GM10266 (cell line): ENCODE measurements around the gene LGI2.
"Not testable (repeated sequence)": the region's sequence is repeated elsewhere in the genome, so short reads cannot be mapped to it uniquely, and the experiment has no call there.

Experiments used
- DNase-seq: peaks from one replicate; pipeline ENCODE4 v3.0.0; 2012; ENCODE audit errors: extremely low spot score
- CTCF ChIP-seq: IDR thresholded peaks from 2 replicates; pipeline ENCODE4 v1.5.1; 2012; ENCODE audit warnings: mild to moderate bottlenecking, low read depth; ENCODE audit not compliant: control insufficient read depth, insufficient read depth; ENCODE audit errors: missing control alignments

The LGI2 gene

GRCh38 chr4:25069014-25069413 lies 38.3 kb upstream of the LGI2 start:
- TF ChIP-seq CTCF: no peak
- no peak for DNase-seq

GRCh38 chr4:25068386-25068785 lies 37.6 kb upstream of the LGI2 start:
- DNase-seq: no peak
- no peak for TF ChIP-seq CTCF

DNA sequence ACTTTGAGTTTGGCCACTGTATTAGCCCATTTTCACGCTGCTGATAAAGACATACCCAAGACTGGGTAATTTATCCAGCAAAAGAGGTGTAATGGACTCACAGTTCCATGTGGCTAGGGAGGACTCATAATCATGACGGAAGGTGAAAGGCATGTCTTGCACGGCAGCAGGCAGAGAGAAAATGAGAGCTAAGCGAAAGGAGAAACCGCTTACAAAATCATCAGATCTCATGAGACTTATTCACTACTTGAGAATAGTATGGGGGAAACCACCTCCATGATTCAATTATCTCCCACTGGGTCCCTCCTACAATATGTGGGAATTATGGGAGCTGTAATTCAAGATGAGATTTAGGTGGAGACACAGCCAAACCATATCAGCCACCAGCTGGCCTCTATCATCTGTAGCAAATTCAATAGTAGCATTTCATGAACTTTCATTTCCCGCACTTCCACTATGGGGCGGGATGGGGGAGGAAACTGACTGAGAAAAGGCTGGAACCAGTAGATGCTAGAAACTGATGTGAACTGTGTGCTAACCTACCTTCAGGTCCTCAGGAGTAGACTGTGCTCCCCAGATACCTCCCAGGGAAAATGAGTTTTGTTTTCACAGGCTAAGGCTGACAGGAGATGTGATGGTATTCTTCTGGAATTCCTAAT lies 35.3 kb upstream of the LGI2 start:
- DNase-seq: no peak
- TF ChIP-seq CTCF: no peak

DNA sequence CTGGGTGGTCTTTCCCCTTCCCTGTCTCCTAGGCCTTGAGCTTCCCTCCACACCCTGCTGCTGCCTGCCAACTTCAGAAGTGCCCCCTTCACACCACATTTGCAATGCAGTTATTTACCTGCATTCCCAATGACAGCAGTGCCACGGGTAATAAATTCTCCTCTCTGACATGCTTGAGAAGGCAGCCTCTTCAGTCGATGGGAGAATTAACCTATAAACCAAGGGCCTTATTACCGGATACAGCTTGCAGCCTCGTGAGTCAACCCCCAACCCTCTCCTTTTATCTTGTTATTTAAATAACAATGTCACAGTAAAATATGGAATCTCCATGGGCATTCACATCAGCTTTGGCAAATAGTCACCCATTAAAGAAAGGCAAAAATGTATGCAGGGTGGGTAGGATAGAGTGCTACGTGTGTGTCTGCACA lies 34.7 kb upstream of the LGI2 start:
- no peak for TF ChIP-seq CTCF
- no peak for DNase-seq

DNA sequence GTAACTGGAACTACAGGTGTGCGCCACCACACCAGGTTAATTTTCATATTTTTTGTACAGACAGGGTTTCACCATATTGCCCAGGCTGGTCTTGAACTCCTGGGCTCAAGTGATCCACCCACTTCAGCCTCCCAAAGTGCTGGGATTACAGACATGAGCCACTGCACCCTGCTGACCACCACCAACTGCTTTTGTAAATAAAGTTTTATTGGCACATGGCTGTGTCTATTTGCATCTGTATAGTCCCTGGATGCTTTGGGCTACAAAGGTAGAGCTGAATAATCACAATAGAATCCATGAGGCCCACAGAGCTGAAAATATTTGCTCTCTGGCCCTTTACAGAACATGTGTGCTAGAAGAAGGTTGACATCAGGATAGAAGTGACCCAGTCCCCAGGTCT lies 33.7 kb upstream of the LGI2 start:
- DNase-seq: not testable (repeated sequence)

DNA sequence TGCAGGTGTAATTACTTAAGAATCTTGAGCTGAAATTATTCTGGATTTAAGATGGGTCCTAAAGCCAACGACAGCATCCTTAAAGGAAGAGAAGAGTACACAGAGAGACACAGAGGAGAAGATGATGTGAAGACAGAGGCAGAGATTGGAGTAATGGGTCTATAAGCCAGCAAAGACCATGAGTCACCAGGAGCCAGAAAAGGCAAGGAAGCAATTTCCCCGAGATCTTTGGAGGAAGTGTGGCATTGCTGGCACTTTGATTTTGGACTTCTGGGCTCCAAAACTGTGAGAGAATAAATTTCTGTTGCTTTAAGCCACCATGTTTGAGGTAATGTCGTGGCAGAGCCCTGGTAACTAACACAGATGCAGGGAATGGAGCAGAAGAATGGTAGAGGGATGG lies 32.4 kb upstream of the LGI2 start:
- no peak for DNase-seq
- TF ChIP-seq CTCF: no peak

DNA sequence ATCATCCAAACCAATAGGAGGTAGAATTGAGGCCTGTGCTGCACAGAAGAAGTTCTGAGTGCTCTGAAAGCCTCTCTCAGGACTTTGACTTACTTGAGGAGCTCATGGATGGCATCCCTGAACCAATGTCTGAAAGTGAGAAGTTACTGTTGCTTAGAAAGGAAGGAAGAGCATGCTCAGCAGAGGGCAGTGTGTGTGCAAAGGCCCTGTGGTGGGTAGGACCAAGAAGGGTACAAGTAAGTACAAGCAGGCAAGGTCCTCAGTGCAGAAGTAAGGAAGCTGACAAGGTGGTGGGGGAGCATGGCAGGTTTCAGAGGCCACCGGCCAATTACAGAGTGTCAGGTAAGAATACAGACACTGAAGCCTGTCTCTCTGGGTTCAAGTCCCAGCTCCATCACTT lies 31.4 kb upstream of the LGI2 start:
- TF ChIP-seq CTCF: no peak
- DNase-seq: no peak

DNA sequence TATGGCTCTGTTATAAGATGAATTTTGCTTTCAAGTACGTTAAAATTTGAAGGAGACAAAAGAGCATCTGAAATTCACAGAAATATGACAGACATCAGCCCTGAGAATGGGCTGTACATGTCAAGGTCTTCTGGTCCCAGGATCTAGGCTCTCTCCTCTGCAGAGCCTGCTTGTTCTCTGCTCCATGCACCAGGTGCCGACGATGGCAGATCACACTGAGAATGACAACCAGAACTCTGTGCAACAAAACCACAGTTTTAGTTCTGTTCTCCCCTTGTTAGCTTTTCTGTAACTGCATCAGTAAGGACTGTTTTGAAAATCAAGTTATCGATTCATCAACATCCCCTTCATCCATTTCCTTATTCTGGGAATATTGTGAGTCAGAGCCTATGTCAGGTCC lies 30.9 kb upstream of the LGI2 start:
- no peak for DNase-seq
- TF ChIP-seq CTCF: no peak
